Gastrocnemius medialis (tissue), 4 donors: Measurements from ENCODE around the gene ISOC1.
A peak's percentile ranks its signal among the peaks of the same experiment; 100 is the strongest.

Source experiments
- POLR2A ChIP-seq, 2 donors: fragments of 450-650 bp; IDR thresholded peaks; one replicate each; pipeline ENCODE4 v1.6.1; 2017; ENCODE audit warnings: antibody characterized with exemption in 2 of 2, mild to moderate bottlenecking in 2 of 2, moderate library complexity in 2 of 2
- TF ChIP-seq, protein P1 (sequence below), 5 experiments: fragments of 450-650 bp in 3 of 5; fragments of 200-600 bp in 2 of 5; sonication (generic) in 2 of 5; IDR thresholded peaks in 4 of 5; conservative IDR thresholded peaks in 1 of 5; 1 replicate in 4 of 5; 2 replicates in 1 of 5; pipeline ENCODE4 v1.5.1; 2016 to 2019; ENCODE audit warnings: antibody characterized with exemption in 5 of 5, mild to moderate bottlenecking in 3 of 5, moderate library complexity in 3 of 5

DNA sequence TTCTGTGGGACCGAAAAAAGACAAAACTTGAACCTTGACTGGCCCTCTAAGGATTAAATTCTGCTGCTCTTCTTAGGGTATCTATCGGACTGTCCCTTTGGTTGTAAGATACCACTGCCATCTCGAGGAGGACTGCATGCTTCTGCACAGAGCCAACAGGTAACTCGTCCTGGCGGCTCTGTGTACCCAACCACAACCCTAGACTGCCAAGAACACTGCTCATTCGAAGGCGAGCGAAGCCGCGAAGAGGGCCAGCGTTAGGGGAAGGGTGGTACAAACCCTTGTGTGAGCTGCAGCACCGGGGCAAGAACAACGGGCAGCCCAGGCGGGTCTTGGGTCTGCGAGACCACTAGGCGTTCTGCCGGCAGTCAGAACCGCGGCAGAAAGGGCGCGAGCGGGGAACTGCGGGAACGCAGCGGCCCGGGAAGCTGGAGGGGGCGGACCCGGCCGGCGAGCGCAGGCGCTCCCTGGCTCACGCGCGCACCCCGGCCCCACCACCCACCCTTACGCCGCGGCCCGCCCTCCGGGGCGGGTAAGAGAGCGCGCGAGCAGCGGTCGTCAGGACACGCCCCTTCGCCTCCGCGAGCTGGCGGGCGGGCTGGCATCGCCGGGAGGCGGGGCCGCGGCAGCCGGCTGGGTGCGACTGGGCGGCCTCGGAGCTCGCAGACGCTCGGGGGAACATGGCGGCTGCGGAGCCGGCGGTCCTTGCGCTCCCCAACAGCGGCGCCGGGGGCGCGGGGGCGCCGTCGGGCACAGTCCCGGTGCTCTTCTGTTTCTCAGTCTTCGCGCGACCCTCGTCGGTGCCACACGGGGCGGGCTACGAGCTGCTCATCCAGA lies at the start of gene ISOC1:
- TF ChIP-seq, protein P1, sequence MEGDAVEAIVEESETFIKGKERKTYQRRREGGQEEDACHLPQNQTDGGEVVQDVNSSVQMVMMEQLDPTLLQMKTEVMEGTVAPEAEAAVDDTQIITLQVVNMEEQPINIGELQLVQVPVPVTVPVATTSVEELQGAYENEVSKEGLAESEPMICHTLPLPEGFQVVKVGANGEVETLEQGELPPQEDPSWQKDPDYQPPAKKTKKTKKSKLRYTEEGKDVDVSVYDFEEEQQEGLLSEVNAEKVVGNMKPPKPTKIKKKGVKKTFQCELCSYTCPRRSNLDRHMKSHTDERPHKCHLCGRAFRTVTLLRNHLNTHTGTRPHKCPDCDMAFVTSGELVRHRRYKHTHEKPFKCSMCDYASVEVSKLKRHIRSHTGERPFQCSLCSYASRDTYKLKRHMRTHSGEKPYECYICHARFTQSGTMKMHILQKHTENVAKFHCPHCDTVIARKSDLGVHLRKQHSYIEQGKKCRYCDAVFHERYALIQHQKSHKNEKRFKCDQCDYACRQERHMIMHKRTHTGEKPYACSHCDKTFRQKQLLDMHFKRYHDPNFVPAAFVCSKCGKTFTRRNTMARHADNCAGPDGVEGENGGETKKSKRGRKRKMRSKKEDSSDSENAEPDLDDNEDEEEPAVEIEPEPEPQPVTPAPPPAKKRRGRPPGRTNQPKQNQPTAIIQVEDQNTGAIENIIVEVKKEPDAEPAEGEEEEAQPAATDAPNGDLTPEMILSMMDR (IDR thresholded peaks at IDR 0.05 in 4 of 5, conservative IDR thresholded peaks at IDR 0.05 in 1 of 5), result no peak
- peak; percentile 80 to 90 for TF ChIP-seq POLR2A (IDR thresholded peaks at IDR 0.05)
